H54 (cell line): ENCODE data around the gene AGBL3.

Experiments
- DNase-seq: peaks from one replicate; pipeline ENCODE4 v3.0.0; 2011; ENCODE audit warnings: low spot score, mixed read lengths; ENCODE audit not compliant: insufficient read length
- FAIRE-seq: peaks from 3 replicates; lab custom pipeline; 2011; peaks lifted over from hg19 to GRCh38; lab: Jason Lieb, UNC
- POLR2A ChIP-seq: IDR thresholded peaks from 2 replicates; pipeline ENCODE4 v1.6.1; 2011; ENCODE audit warnings: low read depth, mild to moderate bottlenecking, low read length

Gene AGBL3

GRCh38 chr7:135152442-135152841 lies 166.1 kb downstream of the AGBL3 start:
- TF ChIP-seq POLR2A, result no peak
- DNase-seq (no peak), FAIRE-seq (no peak)

DNA sequence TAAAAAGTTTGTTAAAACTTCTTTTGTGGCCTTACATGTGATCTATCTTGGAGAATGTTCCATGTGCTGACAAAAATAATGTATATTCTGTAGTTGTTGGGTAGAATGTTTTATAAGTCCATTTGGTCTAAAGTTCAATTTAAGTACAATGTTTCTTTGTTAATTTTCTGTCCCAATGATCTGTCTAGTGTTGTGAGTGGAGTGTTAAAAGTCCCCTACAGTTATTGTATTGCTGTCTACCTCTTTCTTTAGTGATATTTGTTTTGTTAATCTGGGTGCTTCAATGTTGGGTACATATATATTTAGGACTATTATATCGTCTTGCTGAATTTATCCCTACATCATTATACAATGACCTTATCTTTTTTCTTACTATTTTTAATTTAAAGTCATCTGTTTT lies 168.4 kb downstream of the AGBL3 start:
- no peak for TF ChIP-seq POLR2A
- no peak for DNase-seq
- no peak for FAIRE-seq

GRCh38 chr7:135156290-135156689 lies 170.0 kb downstream of the AGBL3 start:
- TF ChIP-seq POLR2A, result no peak
- no peak for FAIRE-seq
- DNase-seq, result no peak

GRCh38 chr7:135158141-135158655 lies 171.9 kb downstream of the AGBL3 start:
- DNase-seq (no peak), FAIRE-seq (no peak)
- TF ChIP-seq POLR2A, result no peak

GRCh38 chr7:135158874-135159273 lies 172.6 kb downstream of the AGBL3 start:
- FAIRE-seq, result no peak
- TF ChIP-seq POLR2A, result no peak
- DNase-seq, result no peak

GRCh38 chr7:135159359-135160085 lies 173.2 kb downstream of the AGBL3 start:
- FAIRE-seq (no peak), DNase-seq (no peak)
- TF ChIP-seq POLR2A, result no peak

DNA sequence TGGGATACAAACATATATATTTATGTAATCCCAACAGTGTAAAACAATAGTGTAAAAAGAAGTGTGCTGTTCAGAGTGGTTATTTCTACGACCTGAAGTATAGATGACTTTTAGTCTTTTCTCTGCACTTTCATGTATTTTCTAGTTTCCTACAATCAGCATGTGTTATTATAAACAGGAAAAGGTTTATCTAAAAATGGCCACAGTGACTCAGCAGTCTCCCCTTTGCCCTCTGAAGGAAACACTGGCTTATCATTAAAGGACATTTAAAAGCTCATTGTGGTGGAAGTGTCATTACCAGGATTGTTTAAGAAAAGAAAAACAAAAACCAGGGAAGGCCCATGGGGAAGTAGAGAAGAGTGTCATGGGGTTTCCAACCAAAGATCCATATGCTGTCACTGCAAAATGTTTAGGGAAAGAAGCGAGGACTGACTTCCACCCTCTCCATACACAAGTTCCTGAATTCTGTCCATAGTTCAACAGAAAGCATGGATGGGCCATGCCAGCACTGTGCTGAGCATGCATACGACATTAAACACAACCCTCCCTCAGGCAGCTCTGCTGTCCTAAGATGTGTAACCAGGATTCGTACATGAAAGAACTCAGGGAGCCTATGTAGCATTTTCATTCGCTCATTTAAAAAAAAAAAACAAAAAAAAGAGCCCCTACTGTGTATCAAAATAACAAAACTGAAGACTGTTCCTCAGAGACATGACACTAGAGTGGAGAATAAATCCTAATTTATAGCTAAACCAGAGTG lies 174.0 kb downstream of the AGBL3 start:
- TF ChIP-seq POLR2A, result no peak
- DNase-seq (no peak), FAIRE-seq (no peak)

- FAIRE-seq (no peak), DNase-seq (no peak)
- no peak for TF ChIP-seq POLR2A
Observed at GRCh38 chr7:135160858-135161653, 174.7 kb downstream of the AGBL3 start.

GRCh38 chr7:135161669-135162068 lies 175.4 kb downstream of the AGBL3 start:
- no peak for TF ChIP-seq POLR2A
- DNase-seq, result no peak
- FAIRE-seq, result no peak

- no peak for TF ChIP-seq POLR2A
- DNase-seq (no peak), FAIRE-seq (no peak)
Observed at GRCh38 chr7:135162382-135163001, 176.2 kb downstream of the AGBL3 start.

DNA sequence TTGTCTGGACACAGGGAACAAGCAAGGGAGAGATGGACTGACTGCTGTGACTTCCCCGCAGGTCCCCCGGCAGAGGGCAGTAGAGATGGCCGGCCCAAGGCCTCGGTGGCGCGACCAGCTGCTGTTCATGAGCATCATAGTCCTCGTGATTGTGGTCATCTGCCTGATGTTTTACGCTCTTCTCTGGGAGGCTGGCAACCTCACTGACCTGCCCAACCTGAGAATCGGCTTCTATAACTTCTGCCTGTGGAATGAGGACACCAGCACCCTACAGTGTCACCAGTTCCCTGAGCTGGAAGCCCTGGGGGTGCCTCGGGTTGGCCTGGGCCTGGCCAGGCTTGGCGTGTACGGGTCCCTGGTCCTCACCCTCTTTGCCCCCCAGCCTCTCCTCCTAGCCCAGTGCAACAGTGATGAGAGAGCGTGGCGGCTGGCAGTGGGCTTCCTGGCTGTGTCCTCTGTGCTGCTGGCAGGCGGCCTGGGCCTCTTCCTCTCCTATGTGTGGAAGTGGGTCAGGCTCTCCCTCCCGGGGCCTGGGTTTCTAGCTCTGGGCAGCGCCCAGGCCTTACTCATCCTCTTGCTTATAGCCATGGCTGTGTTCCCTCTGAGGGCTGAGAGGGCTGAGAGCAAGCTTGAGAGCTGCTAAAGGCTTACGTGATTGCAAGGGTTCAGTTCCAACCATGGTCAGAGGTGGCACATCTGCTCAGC lies 178.2 kb downstream of the AGBL3 start:
- DNase-seq (no peak), FAIRE-seq (no peak)
- TF ChIP-seq POLR2A, result no peak

- no peak for TF ChIP-seq POLR2A
- FAIRE-seq, result no peak
- DNase-seq, result no peak
Observed at GRCh38 chr7:135165862-135166261, 179.6 kb downstream of the AGBL3 start.
